Right lobe of liver (tissue), 6 donors: ENCODE results near the gene DACH1. TPM values are rescaled to one million over a fixed set of nuclear protein-coding genes. Genes with fewer than 3 reads are reported as not detected.

Experiments
- ATAC-seq, 4 donors: fragments of 200-7000 bp; cut with Tn5 transposase; one replicate each; pipeline ENCODE4 v1.9.1; 2020; ENCODE audit warnings: mild to moderate bottlenecking in 4 of 4, moderate library complexity in 4 of 4
- DNase-seq, 3 donors: peaks; one replicate each; pipeline ENCODE4 v3.0.0-alpha.2; 2020
- H3K27ac ChIP-seq, 3 donors: fragments of 200-600 bp; one replicate each; pipeline ENCODE4 v1.8.0; 2022
- H3K27me3 ChIP-seq, 2 donors: fragments of 200-600 bp; one replicate each; pipeline ENCODE4 v1.8.0; 2022
- H3K36me3 ChIP-seq, 4 donors: fragments of 200-600 bp; sonication (generic) in 1 of 4; one replicate each; pipeline versions ENCODE4 v1.5.1 to v1.8.0; 2017 to 2022; ENCODE audit warnings: control low read depth in 1 of 4
- H3K4me1 ChIP-seq, 4 donors: fragments of 200-600 bp; sonication (generic) in 1 of 4; one replicate each; pipeline versions ENCODE4 v1.5.1 to v1.8.0; 2017 to 2022; ENCODE audit warnings: control low read depth in 1 of 4
- H3K4me3 ChIP-seq, 3 donors: fragments of 200-600 bp; one replicate each; pipeline ENCODE4 v1.8.0; 2022
- H3K9me3 ChIP-seq, 4 donors: fragments of 200-600 bp; sonication (generic) in 1 of 4; one replicate each; pipeline versions ENCODE4 v1.5.1 to v1.8.0; 2017 to 2022; ENCODE audit warnings: control low read depth in 1 of 4
- POLR2A ChIP-seq: fragments of 450-650 bp; IDR thresholded peaks from one replicate; pipeline ENCODE4 v1.6.1; 2017; ENCODE audit warnings: antibody characterized with exemption, mild to moderate bottlenecking
- WGBS: methylation state at CpG from one replicate; pipeline ENCODE4 v1.1.6; 2018; ENCODE audit warnings: low coverage, low lambda C conversion rate; ENCODE audit not compliant: insufficient coverage; ENCODE audit errors: missing lambda C conversion rate; 5-methylcytosine and 5-hydroxymethylcytosine counted together
- intact Hi-C, 2 donors: fragments of 100-400 bp; cut with DNase I; formaldehyde crosslinking; loops; one replicate each; pipeline versions ENCODE4 v1.11.2 to v1.14.1; 2022
- long read RNA-seq: library from polyadenylated mRNA; unstranded; transcript quantifications from one replicate; pipeline ENCODE4 v2.0.0, GENCODE V29; 2019
- total RNA-seq, 6 experiments: library from RNA; depleted of rRNA in 2 of 6; stranded (reverse); fragments of >200 nt in 2 of 6; fragmentation: NEBNext Ultra II Directional in 3 of 6; extraction: Animal tissue kit (Norgen Biotek cat#: 25700) in 3 of 6; gene quantifications; one replicate each; pipeline versions ENCODE4 v1.1.0 to v1.2.4, GENCODE V29; 2016 to 2023
- TF ChIP-seq, protein P1 (sequence below), 4 donors: fragments of 200-600 bp in 3 of 4; fragments of 450-650 bp in 1 of 4; IDR thresholded peaks; one replicate each; pipeline versions ENCODE4 v1.5.1 to v1.8.0; 2016 to 2022; ENCODE audit warnings: antibody characterized with exemption in 4 of 4, mild to moderate bottlenecking in 2 of 4
- donor health status: DM: no; HTN: yes; CAD: no.
- donor health status: DM: no; HTN: no; CAD: no.
- donor health status: DM: no; HTN: no; CAD: no.
- donor health status: DM: no; HTN: yes; CAD: no.
- donor health status: DM: no; HTN: yes; CAD: no.

Gene DACH1
- 1 to 10 TPM in 2 of 6 experiments, under 1 TPM in 4; 0.80 to 1.5 (median 0.94) TPM for total RNA-seq
- long read RNA-seq, partial matches to known transcripts = 0 of 1 reads
- long read RNA-seq, other reads (novel, unspliced or antisense) = 1 of 1 reads

DNA sequence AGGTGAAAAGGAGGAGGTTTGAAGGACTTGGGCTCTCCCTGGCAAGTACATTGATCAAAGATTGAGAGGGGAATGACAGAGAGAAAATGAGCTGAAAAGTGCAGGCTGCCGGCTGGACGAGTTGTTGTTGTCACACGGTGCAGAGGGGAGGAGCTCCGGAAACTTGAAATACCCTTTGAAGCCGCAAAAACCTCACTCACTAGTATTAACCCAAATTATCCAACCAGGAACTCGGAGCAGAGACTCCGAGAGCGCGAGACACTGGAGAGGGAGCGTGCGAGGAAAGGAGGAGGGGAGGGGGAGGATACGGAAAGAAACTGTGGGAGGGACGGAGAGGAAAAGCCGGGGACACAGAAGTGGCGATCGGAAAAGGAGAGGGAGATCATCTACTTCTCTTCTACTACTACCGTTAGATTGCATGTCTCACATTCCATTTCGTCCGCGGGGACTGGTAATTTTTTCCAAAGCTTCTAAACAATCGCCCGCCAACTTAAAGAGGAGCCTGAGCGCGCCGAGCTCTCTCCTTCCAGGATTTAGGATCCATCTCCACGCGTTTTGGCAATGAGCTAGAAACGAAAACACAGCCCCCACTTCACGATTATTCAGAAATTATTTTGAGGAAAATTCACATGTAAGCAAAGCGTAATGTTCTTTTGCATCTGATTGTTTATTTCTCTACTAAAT lies at the start of gene DACH1:
TSS of gene DACH1 (minus strand) at position 74 of the 684 bp plus-strand sequence.
- Histone ChIP-seq H3K4me1 (peaks cover 0 to 15% (median 0%) of the 10 kb centered on the region in 4 donors), H3K9me3 (no peaks in the 10 kb centered on the region), H3K27ac (peak within 1 kb of the TSS in 2 of 3 donors; percentile 34 to 48), H3K36me3 (no peaks in the 10 kb centered on the region), H3K27me3 (peaks cover 0 to 9% of the 10 kb centered on the region in 2 donors), H3K4me3 (peak within 1 kb of the TSS; percentile 41 to 51 (median 45))
- no peak for TF ChIP-seq POLR2A
- TF ChIP-seq, protein P1, sequence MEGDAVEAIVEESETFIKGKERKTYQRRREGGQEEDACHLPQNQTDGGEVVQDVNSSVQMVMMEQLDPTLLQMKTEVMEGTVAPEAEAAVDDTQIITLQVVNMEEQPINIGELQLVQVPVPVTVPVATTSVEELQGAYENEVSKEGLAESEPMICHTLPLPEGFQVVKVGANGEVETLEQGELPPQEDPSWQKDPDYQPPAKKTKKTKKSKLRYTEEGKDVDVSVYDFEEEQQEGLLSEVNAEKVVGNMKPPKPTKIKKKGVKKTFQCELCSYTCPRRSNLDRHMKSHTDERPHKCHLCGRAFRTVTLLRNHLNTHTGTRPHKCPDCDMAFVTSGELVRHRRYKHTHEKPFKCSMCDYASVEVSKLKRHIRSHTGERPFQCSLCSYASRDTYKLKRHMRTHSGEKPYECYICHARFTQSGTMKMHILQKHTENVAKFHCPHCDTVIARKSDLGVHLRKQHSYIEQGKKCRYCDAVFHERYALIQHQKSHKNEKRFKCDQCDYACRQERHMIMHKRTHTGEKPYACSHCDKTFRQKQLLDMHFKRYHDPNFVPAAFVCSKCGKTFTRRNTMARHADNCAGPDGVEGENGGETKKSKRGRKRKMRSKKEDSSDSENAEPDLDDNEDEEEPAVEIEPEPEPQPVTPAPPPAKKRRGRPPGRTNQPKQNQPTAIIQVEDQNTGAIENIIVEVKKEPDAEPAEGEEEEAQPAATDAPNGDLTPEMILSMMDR (IDR thresholded peaks at IDR 0.05) = no peak
- peak; percentile 39 to 56 (median 51) for DNase-seq
- peak; percentile 57 to 73 (median 68) for ATAC-seq
- 2% methylated on average over 30 of the region's 30 CpGs for WGBS
- intact Hi-C loops = no loop called here

DNA sequence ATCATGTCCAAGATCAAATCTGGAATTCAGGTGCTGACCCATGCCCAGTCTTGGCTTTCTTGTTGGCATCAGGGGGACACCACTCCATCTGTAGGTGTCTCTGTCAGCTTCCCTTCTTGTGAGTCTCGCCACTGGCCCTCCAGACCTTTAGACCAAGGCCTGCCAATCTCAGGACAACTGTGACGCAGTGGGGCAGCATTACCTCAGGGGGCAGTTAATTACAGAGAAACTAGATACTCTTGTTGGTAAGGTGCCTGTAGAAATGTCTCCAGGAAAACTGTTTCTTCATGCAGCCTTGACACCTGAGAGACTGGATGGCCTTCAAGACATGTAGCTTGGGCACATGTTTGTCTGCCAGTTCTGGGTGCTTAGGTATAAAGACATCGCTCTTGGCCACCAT lies 46.7 kb upstream of the DACH1 start:
- no peaks in the 10 kb centered on the region for H3K36me3 ChIP-seq
- H3K9me3 ChIP-seq = no peaks in the 10 kb centered on the region
- no peak overlapping the region for H3K4me3 ChIP-seq
- 57% methylated on average over 3 of the region's 3 CpGs for WGBS
- H3K27me3 ChIP-seq = no peaks in the 10 kb centered on the region
- no peak for ATAC-seq
- no peaks in the 10 kb centered on the region for H3K4me1 ChIP-seq
- DNase-seq = no peak
- H3K27ac ChIP-seq = no peak overlapping the region
- intact Hi-C loops = no loop called here
- TF ChIP-seq POLR2A = no peak
- TF ChIP-seq, protein P1 (IDR thresholded peaks at IDR 0.05) = no peak

DNA sequence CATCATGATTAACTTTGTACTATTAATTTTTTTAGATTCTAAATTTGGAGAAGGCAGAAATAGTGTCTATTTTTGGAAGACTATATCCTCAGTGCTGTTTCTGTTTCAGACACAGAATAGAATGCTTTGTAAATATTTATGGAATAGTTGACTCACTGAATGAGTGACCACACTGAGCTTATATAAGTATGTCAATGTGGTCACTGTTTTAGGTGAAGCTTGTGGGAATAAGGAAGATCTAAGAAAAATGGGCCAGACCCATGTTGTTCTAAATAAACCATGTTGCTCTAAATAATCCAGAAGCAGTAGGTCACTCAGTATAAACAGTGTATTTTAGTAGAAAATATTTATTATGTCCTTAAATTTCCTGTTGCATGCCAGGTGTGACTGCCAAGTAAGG lies 45.5 kb upstream of the DACH1 start:
- H3K9me3 ChIP-seq = no peaks in the 10 kb centered on the region
- no peak overlapping the region for H3K4me3 ChIP-seq
- ATAC-seq (no peak), DNase-seq (no peak)
- TF ChIP-seq, protein P1 (IDR thresholded peaks at IDR 0.05) = no peak
- H3K27me3 ChIP-seq = no peaks in the 10 kb centered on the region
- H3K36me3 ChIP-seq = no peaks in the 10 kb centered on the region
- H3K27ac ChIP-seq = no peak overlapping the region
- intact Hi-C loops = no loop called here
- no peaks in the 10 kb centered on the region for H3K4me1 ChIP-seq

- 29% methylated on average over 1 of the region's 1 CpG for WGBS
- Histone ChIP-seq H3K4me1 (no peaks in the 10 kb centered on the region), H3K27ac (no peak overlapping the region), H3K27me3 (no peaks in the 10 kb centered on the region), H3K4me3 (no peak overlapping the region), H3K9me3 (no peaks in the 10 kb centered on the region), H3K36me3 (no peaks in the 10 kb centered on the region)
- TF ChIP-seq, protein P1 (IDR thresholded peaks at IDR 0.05) = no peak
- TF ChIP-seq POLR2A = no peak
- no peak for ATAC-seq
- no peak for DNase-seq
- intact Hi-C loops = no loop called here
Observed at GRCh38 chr13:71906448-71906847, 39.4 kb upstream of the DACH1 start.
